Measurements from ENCODE around the gene FRY. TPM values are rescaled to one million over a fixed set of nuclear protein-coding genes. Genes with fewer than 3 reads are reported as not detected.

Gene FRY
- total RNA-seq, 1 experiment from 2014 or later: 5.3 TPM

DNA sequence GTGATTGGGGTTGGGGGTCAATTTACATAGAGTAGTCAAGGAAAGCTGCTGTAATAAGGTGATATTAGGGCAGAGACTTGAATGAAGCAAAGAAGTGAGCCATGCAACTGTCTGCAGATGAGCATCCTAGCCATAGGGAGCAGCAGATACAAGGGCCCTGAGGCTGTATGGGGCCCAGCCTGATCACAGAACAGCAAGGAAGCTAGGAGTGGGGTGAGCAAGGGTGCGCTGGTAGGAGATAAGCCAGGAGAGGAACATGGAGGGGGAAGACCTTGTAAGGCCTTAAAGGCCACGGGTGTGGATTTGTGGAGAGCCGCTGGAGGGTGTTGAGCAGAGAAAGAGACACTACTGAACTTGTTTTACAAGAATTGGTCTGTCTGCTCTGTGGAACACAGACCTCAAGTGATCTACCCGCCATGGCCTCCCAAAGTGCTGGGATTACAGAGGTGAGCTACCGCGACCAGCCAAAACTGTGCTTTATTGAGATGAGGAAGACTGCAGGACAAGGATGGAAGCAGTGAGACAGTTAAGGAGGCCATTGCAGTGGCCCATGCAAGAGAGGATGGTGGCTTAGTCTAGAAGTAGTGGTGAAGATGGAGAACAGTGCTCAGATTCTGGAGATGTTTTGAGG, 190.6 kb downstream of the FRY start:
- no peak for ATAC-seq
- no peaks in the 10 kb centered on the region; the same call in 1 of the 2 replicates for H3K36me3 Mint-ChIP-seq
- no peaks in the 10 kb centered on the region for H3K9me3 Mint-ChIP-seq
- no peak overlapping the region for H3K4me3 Mint-ChIP-seq
- CTCF ChIA-PET: interaction anchor here (1.1 kb wide), 1 partner anchor 58 kb away, joined by 4 read pairs; no protein-coding TSS in a partner anchor
- DNase-seq (ENCODE audit: low spot score): no peak
- peaks cover 4% of the 10 kb centered on the region for H3K4me1 Mint-ChIP-seq
- POLR2A ChIA-PET: interaction anchor here (0.5 kb wide), 1 partner anchor 349 kb away, joined by 3 read pairs; no protein-coding TSS in a partner anchor
- H3K27ac Mint-ChIP-seq: no peak overlapping the region
- TF ChIP-seq ZNF671 (CRISPR knock-in tag; IDR thresholded peaks at IDR 0.05) (no peak), SMAD3 (CRISPR knock-in tag; IDR thresholded peaks at IDR 0.05; ENCODE audit: borderline replicate concordance) (no peak), JAZF1 (CRISPR knock-in tag; IDR thresholded peaks at IDR 0.05) (no peak), JUN (CRISPR knock-in tag; IDR thresholded peaks at IDR 0.05) (no peak), FOXP1 (CRISPR knock-in tag; IDR thresholded peaks at IDR 0.05; ENCODE audit: borderline replicate concordance) (no peak)
- TF ChIP-seq, protein P1, sequence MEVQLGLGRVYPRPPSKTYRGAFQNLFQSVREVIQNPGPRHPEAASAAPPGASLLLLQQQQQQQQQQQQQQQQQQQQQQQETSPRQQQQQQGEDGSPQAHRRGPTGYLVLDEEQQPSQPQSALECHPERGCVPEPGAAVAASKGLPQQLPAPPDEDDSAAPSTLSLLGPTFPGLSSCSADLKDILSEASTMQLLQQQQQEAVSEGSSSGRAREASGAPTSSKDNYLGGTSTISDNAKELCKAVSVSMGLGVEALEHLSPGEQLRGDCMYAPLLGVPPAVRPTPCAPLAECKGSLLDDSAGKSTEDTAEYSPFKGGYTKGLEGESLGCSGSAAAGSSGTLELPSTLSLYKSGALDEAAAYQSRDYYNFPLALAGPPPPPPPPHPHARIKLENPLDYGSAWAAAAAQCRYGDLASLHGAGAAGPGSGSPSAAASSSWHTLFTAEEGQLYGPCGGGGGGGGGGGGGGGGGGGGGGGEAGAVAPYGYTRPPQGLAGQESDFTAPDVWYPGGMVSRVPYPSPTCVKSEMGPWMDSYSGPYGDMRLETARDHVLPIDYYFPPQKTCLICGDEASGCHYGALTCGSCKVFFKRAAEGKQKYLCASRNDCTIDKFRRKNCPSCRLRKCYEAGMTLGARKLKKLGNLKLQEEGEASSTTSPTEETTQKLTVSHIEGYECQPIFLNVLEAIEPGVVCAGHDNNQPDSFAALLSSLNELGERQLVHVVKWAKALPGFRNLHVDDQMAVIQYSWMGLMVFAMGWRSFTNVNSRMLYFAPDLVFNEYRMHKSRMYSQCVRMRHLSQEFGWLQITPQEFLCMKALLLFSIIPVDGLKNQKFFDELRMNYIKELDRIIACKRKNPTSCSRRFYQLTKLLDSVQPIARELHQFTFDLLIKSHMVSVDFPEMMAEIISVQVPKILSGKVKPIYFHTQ (CRISPR knock-in tag; IDR thresholded peaks at IDR 0.05): no peak
- H3K27me3 Mint-ChIP-seq (ENCODE audit: low read depth): no peaks in the 10 kb centered on the region

DNA sequence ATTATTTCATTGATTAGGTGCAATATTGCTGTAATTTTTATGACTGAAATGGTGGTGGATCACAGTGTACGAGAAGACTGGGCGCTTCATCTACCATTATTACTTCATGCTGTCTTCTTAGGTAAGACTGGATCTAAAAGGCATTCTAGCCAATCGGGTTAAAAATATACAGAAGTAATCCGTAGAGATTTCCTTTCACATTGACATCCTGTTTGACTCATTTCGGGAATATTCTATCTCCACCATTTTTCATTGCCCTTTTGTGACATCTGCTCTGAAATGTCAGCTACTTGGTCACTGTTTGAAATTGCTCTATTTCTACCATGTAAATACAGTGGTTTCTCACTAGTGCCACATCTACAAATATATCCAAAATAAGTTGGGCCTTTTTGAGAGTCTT, 193.3 kb downstream of the FRY start:
- H3K36me3 Mint-ChIP-seq: no peaks in the 10 kb centered on the region; the same call in 1 of the 2 replicates
- ATAC-seq: no peak
- no peaks in the 10 kb centered on the region for H3K9me3 Mint-ChIP-seq
- POLR2A ChIA-PET: no interaction called here
- H3K4me3 Mint-ChIP-seq: no peak overlapping the region
- no peaks in the 10 kb centered on the region for H3K27me3 Mint-ChIP-seq (ENCODE audit: low read depth)
- CTCF ChIA-PET: interaction anchor here (1.0 to 1.3 kb wide), 3 partner anchors 22 to 60 kb away, joined by 3 to 5 read pairs (median 4); no protein-coding TSS in a partner anchor
- no peak for DNase-seq (ENCODE audit: low spot score)
- H3K4me1 Mint-ChIP-seq: peaks cover 4% of the 10 kb centered on the region
- TF ChIP-seq ZNF263 (CRISPR knock-in tag; IDR thresholded peaks at IDR 0.05; ENCODE audit: low read depth) (no peak), FOXP1 (CRISPR knock-in tag; IDR thresholded peaks at IDR 0.05; ENCODE audit: borderline replicate concordance) (no peak), ZNF219 (CRISPR knock-in tag; IDR thresholded peaks at IDR 0.05; ENCODE audit: borderline replicate concordance) (no peak), SOX15 (CRISPR knock-in tag; IDR thresholded peaks at IDR 0.05) (no peak), NR2C2 (CRISPR knock-in tag; IDR thresholded peaks at IDR 0.05) (no peak), NR1H2 (CRISPR knock-in tag; IDR thresholded peaks at IDR 0.05) (no peak)
- TF ChIP-seq, protein P2, sequence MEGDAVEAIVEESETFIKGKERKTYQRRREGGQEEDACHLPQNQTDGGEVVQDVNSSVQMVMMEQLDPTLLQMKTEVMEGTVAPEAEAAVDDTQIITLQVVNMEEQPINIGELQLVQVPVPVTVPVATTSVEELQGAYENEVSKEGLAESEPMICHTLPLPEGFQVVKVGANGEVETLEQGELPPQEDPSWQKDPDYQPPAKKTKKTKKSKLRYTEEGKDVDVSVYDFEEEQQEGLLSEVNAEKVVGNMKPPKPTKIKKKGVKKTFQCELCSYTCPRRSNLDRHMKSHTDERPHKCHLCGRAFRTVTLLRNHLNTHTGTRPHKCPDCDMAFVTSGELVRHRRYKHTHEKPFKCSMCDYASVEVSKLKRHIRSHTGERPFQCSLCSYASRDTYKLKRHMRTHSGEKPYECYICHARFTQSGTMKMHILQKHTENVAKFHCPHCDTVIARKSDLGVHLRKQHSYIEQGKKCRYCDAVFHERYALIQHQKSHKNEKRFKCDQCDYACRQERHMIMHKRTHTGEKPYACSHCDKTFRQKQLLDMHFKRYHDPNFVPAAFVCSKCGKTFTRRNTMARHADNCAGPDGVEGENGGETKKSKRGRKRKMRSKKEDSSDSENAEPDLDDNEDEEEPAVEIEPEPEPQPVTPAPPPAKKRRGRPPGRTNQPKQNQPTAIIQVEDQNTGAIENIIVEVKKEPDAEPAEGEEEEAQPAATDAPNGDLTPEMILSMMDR (IDR thresholded peaks at IDR 0.05): no peak
- TF ChIP-seq, protein P3, sequence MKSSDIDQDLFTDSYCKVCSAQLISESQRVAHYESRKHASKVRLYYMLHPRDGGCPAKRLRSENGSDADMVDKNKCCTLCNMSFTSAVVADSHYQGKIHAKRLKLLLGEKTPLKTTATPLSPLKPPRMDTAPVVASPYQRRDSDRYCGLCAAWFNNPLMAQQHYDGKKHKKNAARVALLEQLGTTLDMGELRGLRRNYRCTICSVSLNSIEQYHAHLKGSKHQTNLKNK (CRISPR knock-in tag; IDR thresholded peaks at IDR 0.05): no peak
- TF ChIP-seq, protein P1 (CRISPR knock-in tag; IDR thresholded peaks at IDR 0.05): no peak
- no peak overlapping the region for H3K27ac Mint-ChIP-seq

DNA sequence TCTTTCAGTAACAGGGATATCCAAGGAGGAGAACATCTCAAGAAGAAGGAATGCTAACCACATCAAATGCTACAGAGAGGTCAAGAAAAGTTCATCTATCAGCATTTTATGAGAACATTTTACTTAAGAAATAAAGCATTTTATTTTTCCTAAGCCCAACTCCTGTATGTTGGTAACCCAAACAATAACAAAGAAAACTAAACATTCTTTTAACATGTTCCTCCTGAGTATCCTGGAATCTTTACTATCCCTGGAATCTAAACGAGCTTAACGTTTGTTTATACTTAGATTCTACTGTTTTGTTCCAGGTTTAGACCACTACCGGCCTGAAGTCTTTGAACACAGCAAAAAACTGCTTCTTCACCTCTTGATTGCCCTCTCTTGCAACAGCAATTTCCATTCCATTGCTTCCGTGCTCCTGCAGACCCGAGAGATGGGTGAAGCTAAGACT, 193.9 kb downstream of the FRY start:
- ChIA-PET CTCF (interaction anchor here (1.0 to 1.3 kb wide), 2 partner anchors 21 to 61 kb away, joined by 3 to 5 read pairs; no protein-coding TSS in a partner anchor), POLR2A (no interaction called here)
- ATAC-seq (peak; percentile 34; the same call in 1 of the 2 replicates), DNase-seq (ENCODE audit: low spot score) (no peak)
- Mint-ChIP-seq H3K27ac (no peak overlapping the region), H3K9me3 (no peaks in the 10 kb centered on the region), H3K4me3 (no peak overlapping the region), H3K27me3 (ENCODE audit: low read depth) (no peaks in the 10 kb centered on the region), H3K36me3 (no peaks in the 10 kb centered on the region; the same call in 1 of the 2 replicates), H3K4me1 (peaks cover 4% of the 10 kb centered on the region)
- TF ChIP-seq ZNF219 (CRISPR knock-in tag; IDR thresholded peaks at IDR 0.05; ENCODE audit: borderline replicate concordance) (no peak), ELF4 (CRISPR knock-in tag; IDR thresholded peaks at IDR 0.05; ENCODE audit: low read depth) (no peak), SMAD3 (CRISPR knock-in tag; IDR thresholded peaks at IDR 0.05; ENCODE audit: borderline replicate concordance) (no peak), GRHL2 (CRISPR knock-in tag; IDR thresholded peaks at IDR 0.05; ENCODE audit: insufficient replicate concordance, severe bottlenecking) (no peak), JAZF1 (CRISPR knock-in tag; IDR thresholded peaks at IDR 0.05) (no peak)
- TF ChIP-seq, protein P4, sequence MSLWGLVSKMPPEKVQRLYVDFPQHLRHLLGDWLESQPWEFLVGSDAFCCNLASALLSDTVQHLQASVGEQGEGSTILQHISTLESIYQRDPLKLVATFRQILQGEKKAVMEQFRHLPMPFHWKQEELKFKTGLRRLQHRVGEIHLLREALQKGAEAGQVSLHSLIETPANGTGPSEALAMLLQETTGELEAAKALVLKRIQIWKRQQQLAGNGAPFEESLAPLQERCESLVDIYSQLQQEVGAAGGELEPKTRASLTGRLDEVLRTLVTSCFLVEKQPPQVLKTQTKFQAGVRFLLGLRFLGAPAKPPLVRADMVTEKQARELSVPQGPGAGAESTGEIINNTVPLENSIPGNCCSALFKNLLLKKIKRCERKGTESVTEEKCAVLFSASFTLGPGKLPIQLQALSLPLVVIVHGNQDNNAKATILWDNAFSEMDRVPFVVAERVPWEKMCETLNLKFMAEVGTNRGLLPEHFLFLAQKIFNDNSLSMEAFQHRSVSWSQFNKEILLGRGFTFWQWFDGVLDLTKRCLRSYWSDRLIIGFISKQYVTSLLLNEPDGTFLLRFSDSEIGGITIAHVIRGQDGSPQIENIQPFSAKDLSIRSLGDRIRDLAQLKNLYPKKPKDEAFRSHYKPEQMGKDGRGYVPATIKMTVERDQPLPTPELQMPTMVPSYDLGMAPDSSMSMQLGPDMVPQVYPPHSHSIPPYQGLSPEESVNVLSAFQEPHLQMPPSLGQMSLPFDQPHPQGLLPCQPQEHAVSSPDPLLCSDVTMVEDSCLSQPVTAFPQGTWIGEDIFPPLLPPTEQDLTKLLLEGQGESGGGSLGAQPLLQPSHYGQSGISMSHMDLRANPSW (CRISPR knock-in tag; conservative IDR thresholded peaks at IDR 0.05; ENCODE audit: low read depth): no peak
- TF ChIP-seq, protein P5, sequence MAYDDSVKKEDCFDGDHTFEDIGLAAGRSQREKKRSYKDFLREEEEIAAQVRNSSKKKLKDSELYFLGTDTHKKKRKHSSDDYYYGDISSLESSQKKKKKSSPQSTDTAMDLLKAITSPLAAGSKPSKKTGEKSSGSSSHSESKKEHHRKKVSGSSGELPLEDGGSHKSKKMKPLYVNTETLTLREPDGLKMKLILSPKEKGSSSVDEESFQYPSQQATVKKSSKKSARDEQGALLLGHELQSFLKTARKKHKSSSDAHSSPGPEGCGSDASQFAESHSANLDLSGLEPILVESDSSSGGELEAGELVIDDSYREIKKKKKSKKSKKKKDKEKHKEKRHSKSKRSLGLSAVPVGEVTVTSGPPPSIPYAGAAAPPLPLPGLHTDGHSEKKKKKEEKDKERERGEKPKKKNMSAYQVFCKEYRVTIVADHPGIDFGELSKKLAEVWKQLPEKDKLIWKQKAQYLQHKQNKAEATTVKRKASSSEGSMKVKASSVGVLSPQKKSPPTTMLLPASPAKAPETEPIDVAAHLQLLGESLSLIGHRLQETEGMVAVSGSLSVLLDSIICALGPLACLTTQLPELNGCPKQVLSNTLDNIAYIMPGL (CRISPR knock-in tag; IDR thresholded peaks at IDR 0.05): no peak

Data from WTC11 (cell line).